Activated CD4-positive, alpha-beta T cell treated with anti-CD3 and anti-CD28 coated beads, Interleukin-2, amount 50 U/mL, for 16 hours (primary cell): Measurements from ENCODE around the gene TBCD.

Experiments
- DNase-seq: peaks from one replicate; pipeline ENCODE4 v3.0.0-alpha.2; 2020

TBCD gene

GRCh38 chr17:82889496-82890338 is 137.9 kb downstream of the TBCD start:
- DNase-seq: no peak

DNA sequence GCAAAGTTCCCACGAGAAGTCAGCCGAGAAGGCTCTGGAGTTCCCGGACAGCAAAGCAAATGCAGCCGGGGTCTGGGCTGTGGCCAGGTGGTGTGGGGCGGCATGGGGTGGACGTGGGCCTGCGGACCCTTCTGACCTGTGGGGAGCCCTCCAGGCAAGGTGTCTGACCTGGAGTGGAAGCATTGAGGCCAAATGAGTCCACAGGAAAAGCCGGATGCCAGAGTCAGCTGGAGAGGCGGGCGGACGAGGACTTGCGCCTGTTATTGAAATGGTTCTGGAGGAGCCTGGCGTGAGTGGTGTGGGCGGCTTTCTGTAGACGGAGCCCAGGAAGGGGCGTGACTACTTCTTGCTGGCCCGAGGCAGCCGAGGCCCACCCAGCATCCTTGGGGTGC is 138.5 kb downstream of the TBCD start:
- DNase-seq: no peak

- DNase-seq: no peak
Observed at GRCh38 chr17:82890926-82891678, 139.2 kb downstream of the TBCD start.

- DNase-seq: no peak
Observed at GRCh38 chr17:82891911-82892310, 140.0 kb downstream of the TBCD start.

GRCh38 chr17:82892899-82893565 is 141.2 kb downstream of the TBCD start:
- peak; percentile 55 for DNase-seq

DNA sequence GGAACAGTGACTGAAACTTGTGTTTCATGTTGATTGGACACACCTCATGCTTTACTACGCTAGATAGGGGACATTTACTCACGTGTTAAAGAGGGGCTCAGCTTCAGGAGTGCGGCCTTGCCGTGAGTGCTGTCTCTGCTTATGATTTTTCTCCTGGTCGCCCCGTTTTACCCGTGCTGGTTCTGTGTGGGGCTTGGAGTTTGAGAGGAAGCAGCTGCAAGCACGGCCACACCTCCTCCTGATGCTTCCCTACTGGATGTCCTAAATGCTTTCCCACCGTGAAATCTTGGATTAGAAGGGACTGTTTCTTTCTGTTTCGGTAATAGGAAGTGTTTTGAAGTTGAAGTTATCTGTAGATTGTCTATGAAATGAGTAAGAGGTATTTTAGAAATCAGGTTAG is 141.9 kb downstream of the TBCD start:
- DNase-seq: no peak

- no peak for DNase-seq
Observed at GRCh38 chr17:82894389-82894788, 142.5 kb downstream of the TBCD start.

DNA sequence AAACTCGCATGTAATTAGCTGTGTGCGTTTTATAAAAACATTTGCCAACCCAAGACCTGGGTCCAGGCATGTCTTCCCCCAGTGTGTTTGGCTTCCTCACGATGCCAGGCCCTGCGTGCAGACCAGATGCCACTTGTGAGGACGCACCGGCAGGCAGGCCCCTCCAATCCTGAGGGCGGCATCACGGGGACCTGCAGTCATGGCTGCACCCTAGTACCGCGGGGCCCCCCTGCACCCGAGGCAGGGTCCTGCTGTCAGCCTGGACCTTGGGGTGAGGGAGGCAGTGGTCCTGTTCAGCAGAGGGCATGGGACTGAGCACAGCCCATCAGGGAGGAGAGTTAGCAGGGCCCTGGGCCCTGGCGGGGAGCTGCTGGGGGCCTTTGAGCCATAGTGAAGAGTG is 143.2 kb downstream of the TBCD start:
- no peak for DNase-seq

- no peak for DNase-seq
Observed at GRCh38 chr17:82896071-82897000, 144.5 kb downstream of the TBCD start.

- no peak for DNase-seq
Observed at GRCh38 chr17:82897514-82898249, 145.8 kb downstream of the TBCD start.

DNA sequence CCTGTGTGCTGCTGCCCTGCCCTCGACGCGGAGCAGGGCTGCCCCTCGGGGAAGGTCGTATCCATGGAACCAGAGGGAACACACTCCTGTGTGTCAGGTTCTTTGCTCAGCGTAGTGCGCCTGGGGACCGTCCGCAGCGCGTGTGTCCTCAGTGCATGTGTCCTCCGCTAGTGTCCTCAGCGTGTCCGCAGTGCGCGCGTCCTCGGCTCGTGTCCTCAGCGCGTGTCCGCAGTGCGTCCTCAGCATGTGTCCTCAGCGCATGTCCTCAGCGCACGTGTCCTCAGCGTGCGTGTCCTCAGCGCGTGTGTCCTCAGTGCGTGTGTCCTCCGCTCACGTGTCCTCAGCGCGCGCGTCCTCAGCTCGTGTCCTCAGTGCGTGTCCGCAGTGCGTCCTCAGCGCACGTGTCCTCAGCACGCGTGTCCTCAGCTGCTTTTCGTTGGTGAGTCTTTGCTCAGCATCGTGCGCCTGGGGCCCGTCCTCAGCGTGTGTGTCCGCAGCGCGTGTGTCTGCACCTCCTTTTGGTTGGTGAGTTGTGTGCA is 147.2 kb downstream of the TBCD start:
- no peak for DNase-seq

- no peak for DNase-seq
Observed at GRCh38 chr17:82899941-82900340, 148.1 kb downstream of the TBCD start.

DNA sequence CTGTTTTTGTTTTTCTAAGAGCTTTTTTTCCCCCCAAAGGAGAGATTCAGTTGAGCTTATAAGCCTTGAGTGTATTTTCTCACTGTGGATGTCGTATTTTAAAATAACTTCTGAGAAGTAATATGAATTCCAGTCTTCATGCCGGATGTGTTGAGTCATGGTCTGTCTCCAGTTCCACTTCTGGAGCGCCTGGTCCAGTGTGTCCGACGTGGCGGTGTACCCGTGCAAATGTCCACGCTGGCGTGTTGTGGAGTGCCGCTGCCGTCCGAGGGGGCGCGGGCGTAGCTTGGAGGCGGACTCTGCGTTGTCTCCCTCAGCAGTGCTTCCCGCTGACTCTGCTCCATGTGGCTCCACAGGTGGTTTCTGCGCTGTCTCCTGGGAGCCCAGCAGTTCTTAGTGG is 148.9 kb downstream of the TBCD start:
- no peak for DNase-seq

GRCh38 chr17:82901356-82901755 is 149.5 kb downstream of the TBCD start:
- DNase-seq: no peak

GRCh38 chr17:82901856-82902255 is 150.0 kb downstream of the TBCD start:
- no peak for DNase-seq

DNA sequence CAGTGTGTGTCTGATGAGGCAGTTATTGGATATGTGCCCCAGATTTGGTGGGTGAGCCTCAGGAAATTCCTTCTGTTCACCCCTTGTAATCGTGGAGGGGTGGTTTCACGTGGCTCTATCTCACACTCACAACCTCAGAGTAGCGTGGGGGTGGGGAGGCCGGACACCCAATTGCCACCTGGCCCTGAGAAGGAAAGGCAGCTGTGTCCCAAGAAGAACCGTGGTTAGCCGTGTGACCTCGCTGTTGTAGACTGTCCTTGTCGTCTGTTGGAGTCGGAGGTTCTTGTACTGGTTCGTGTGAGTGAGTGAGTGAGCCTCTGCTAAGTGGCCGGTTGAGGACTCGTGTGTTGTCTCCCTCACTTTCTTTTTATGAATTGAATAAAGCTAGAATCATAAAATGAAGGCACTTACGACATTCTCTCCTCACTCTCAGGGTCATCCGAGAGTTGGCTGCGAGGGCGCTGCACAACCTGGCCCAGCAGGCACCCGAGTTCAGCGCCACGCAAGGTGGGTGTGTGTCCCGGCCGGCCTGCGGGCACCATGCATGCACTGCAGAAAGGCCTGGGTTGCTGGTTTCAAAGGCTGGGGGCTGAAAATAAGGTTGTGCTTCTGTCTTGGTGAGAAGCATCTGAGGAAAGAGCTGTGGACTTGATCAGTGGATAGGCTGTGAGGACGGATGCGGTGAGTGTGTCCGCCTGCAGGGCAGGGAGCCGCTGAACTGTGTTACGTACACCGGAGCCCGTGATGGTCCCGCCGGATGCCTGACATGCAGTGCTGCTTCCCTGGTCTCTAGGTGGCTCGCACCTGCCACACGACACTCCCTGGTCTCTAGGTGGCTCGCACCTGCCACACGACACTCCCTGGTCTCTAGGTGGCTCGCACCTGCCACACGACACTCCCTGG is 151.4 kb downstream of the TBCD start:
- no peak for DNase-seq

GRCh38 chr17:82905130-82905529 is 153.3 kb downstream of the TBCD start:
- no peak for DNase-seq

DNA sequence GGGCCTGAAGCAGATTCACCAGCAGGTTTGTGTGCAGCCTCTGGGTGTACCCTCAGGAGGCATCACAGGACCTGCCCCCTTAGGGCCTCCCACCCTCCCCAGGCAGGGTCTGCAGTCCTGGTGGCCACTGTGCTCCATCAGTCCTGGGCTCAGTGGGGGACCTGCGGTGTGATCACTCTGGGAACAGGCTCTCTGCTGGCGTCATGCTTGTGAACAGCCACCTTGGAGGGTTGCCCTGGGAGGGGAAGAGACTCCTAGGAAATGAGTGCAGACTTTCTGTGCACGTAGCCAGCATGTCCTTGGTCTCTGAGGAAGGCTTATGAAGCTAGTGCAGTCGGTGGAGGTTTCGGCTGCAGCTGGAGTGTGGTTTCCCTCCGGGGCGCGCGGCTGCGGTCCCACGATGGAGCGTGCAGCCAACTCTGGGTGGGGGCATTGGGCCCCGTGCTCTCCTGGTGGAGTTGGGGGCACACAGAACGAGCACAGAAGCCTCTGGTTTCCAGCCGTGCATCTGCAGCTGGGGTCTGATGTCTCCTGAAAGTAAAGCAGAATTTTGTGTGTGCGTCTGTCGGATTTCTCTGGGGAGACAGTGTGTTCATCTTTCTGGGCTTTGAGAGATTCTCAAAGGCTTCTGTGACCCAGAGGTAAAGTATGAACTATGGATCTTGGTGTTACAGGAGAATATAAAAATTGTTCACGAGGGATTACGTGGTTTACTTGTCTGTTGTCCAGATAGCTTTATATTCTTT is 156.1 kb downstream of the TBCD start:
- no peak for DNase-seq

GRCh38 chr17:82908543-82909160 is 156.8 kb downstream of the TBCD start:
- no peak for DNase-seq
